ENCODE measurements around the gene ESPL1.

ESPL1 gene

GRCh38 chr12:53267999-53268629 is at the start of gene ESPL1:
Gene ESPL1, plus strand, starts transcription at chr12:53268299. Its CDS starts 468 bp downstream, at chr12:53268767.
- peak; percentile 66 for DNase-seq

GRCh38 chr12:53218551-53219291 is 49.4 kb upstream of the ESPL1 start:
- no peak for DNase-seq

- DNase-seq, result no peak
Measured at GRCh38 chr12:53219292-53219955, 48.7 kb upstream of the ESPL1 start.

GRCh38 chr12:53219956-53220693 is 48.0 kb upstream of the ESPL1 start:
- DNase-seq, result no peak

- peak; percentile 27 for DNase-seq
Measured at GRCh38 chr12:53220694-53221202, 47.4 kb upstream of the ESPL1 start.

- DNase-seq, result no peak
Measured at GRCh38 chr12:53221203-53222080, 46.7 kb upstream of the ESPL1 start.

- no peak for DNase-seq
Measured at GRCh38 chr12:53222170-53222721, 45.9 kb upstream of the ESPL1 start.

- no peak for DNase-seq
Measured at GRCh38 chr12:53222806-53223261, 45.3 kb upstream of the ESPL1 start.

GRCh38 chr12:53223389-53224060 is 44.6 kb upstream of the ESPL1 start:
- no peak for DNase-seq

GRCh38 chr12:53224061-53224896 is 43.8 kb upstream of the ESPL1 start:
- no peak for DNase-seq

- no peak for DNase-seq
Measured at GRCh38 chr12:53224897-53225634, 43.0 kb upstream of the ESPL1 start.

GRCh38 chr12:53225635-53226424 is 42.3 kb upstream of the ESPL1 start:
- no peak for DNase-seq

GRCh38 chr12:53226815-53227214 is 41.3 kb upstream of the ESPL1 start:
- no peak for DNase-seq

GRCh38 chr12:53227341-53227740 is 40.8 kb upstream of the ESPL1 start:
- DNase-seq, result no peak

GRCh38 chr12:53227836-53228235 is 40.3 kb upstream of the ESPL1 start:
- no peak for DNase-seq

GRCh38 chr12:53229454-53229853 is 38.6 kb upstream of the ESPL1 start:
- DNase-seq, result no peak

- no peak for DNase-seq
Measured at GRCh38 chr12:53230108-53230845, 37.8 kb upstream of the ESPL1 start.

- DNase-seq, result no peak
Measured at GRCh38 chr12:53231671-53231920, 36.5 kb upstream of the ESPL1 start.

Data from NCI-H1436 (cell line).